Measurements from ENCODE around the gene AGA. TPM values are rescaled to one million over a fixed set of nuclear protein-coding genes. Genes with fewer than 3 reads are reported as not detected.

Gene AGA
- total and polyA plus RNA-seq, 10 of the 15 experiments (the other 5 are each of a cell fraction or from before 2014, with no cell fraction given), result 17.1 to 37.6 (median 24.5) TPM

- in situ Hi-C loops (cut with MboI), result no loop called here
- ATAC-seq (no peak), FAIRE-seq (no peak), DNase-seq (ENCODE audit: low read depth, low spot score) (no peak)
- H3K9ac ChIP-seq (ENCODE audit: control insufficient read depth, insufficient read depth, low read length), result no peak overlapping the region
- SMC1A ChIA-PET (ENCODE audit: uncharacterized antibody, unreplicated experiment), result no interaction called here
- H3K4me3 ChIP-seq, result no peak overlapping the region
- no peak overlapping the region for H3K4me2 ChIP-seq (ENCODE audit: control insufficient read depth, insufficient read depth)
- no TSS peak for BruUV-seq (replicated peaks)
- H3K79me2 ChIP-seq (ENCODE audit: control insufficient read depth, insufficient read depth, low read length), result no peaks in the 10 kb centered on the region
- no peak overlapping the region for H2AFZ ChIP-seq (ENCODE audit: control insufficient read depth, low read depth, low read length)
- H3K27ac ChIP-seq (ENCODE audit: control insufficient read depth, insufficient read depth), result no peak overlapping the region
- H3K27me3 ChIP-seq (replicated peaks in 1 of 2; ENCODE audit: control insufficient read depth in 2 of 2, insufficient read depth in 2 of 2, low read length in 1 of 2), result no peaks in the 10 kb centered on the region; a peak in 1 of 4 replicates
- 53% methylated on average over 6 of the region's 6 CpGs for WGBS (ENCODE audit: insufficient coverage, insufficient replicate concordance, low lambda C conversion rate, missing lambda C conversion rate)
- CTCF ChIA-PET, result interaction anchor here (1.1 kb wide), 1 partner anchor 53 kb away, joined by 3 read pairs; no protein-coding TSS in a partner anchor
- POLR2A ChIA-PET, result no interaction called here
- H3K4me1 ChIP-seq (ENCODE audit: control insufficient read depth, insufficient read depth, low read length), result no peaks in the 10 kb centered on the region
- no peaks in the 10 kb centered on the region for H3K36me3 ChIP-seq (ENCODE audit: control insufficient read depth in 2 of 2, insufficient read depth in 2 of 2, low read length in 1 of 2)
- no peaks in the 10 kb centered on the region for H3K9me3 ChIP-seq (replicated peaks; ENCODE audit: control insufficient read depth, insufficient read depth, low read length)
- no peaks in the 10 kb centered on the region; the same call in 1 of the 2 replicates for H4K20me1 ChIP-seq (ENCODE audit: control insufficient read depth, insufficient read depth)
- RAD21 ChIA-PET (ENCODE audit: unreplicated experiment), result no interaction called here
- intact Hi-C loops (cut with micrococcal nuclease; ENCODE audit: unreplicated experiment), result no loop called here
- no peak for TF ChIP-seq EGR1 (IDR thresholded peaks at IDR 0.05; ENCODE audit: borderline replicate concordance in 1 of 2, low read depth in 2 of 2, low read length in 2 of 2)
- no peak for TF ChIP-seq SMARCA5 (IDR thresholded peaks at IDR 0.05)
- TF ChIP-seq BCL11A (IDR thresholded peaks at IDR 0.05; ENCODE audit: low read depth, low read length), result no peak
- no peak for TF ChIP-seq NFIC (IDR thresholded peaks at IDR 0.05; ENCODE audit: low read depth, low read length)
- TF ChIP-seq, protein P1, sequence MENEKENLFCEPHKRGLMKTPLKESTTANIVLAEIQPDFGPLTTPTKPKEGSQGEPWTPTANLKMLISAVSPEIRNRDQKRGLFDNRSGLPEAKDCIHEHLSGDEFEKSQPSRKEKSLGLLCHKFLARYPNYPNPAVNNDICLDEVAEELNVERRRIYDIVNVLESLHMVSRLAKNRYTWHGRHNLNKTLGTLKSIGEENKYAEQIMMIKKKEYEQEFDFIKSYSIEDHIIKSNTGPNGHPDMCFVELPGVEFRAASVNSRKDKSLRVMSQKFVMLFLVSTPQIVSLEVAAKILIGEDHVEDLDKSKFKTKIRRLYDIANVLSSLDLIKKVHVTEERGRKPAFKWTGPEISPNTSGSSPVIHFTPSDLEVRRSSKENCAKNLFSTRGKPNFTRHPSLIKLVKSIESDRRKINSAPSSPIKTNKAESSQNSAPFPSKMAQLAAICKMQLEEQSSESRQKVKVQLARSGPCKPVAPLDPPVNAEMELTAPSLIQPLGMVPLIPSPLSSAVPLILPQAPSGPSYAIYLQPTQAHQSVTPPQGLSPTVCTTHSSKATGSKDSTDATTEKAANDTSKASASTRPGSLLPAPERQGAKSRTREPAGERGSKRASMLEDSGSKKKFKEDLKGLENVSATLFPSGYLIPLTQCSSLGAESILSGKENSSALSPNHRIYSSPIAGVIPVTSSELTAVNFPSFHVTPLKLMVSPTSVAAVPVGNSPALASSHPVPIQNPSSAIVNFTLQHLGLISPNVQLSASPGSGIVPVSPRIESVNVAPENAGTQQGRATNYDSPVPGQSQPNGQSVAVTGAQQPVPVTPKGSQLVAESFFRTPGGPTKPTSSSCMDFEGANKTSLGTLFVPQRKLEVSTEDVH (IDR thresholded peaks at IDR 0.05; ENCODE audit: low read depth, partially characterized antibody), result no peak
- no peak for TF ChIP-seq MYC (IDR thresholded peaks at IDR 0.05; ENCODE audit: insufficient read depth, insufficient read length, insufficient replicate concordance, low read length, severe bottlenecking)
- TF ChIP-seq ESRRA (IDR thresholded peaks at IDR 0.05; ENCODE audit: low read length), result no peak
- no peak for TF ChIP-seq ZNF217 (IDR thresholded peaks at IDR 0.05)
- TF ChIP-seq, protein P2, sequence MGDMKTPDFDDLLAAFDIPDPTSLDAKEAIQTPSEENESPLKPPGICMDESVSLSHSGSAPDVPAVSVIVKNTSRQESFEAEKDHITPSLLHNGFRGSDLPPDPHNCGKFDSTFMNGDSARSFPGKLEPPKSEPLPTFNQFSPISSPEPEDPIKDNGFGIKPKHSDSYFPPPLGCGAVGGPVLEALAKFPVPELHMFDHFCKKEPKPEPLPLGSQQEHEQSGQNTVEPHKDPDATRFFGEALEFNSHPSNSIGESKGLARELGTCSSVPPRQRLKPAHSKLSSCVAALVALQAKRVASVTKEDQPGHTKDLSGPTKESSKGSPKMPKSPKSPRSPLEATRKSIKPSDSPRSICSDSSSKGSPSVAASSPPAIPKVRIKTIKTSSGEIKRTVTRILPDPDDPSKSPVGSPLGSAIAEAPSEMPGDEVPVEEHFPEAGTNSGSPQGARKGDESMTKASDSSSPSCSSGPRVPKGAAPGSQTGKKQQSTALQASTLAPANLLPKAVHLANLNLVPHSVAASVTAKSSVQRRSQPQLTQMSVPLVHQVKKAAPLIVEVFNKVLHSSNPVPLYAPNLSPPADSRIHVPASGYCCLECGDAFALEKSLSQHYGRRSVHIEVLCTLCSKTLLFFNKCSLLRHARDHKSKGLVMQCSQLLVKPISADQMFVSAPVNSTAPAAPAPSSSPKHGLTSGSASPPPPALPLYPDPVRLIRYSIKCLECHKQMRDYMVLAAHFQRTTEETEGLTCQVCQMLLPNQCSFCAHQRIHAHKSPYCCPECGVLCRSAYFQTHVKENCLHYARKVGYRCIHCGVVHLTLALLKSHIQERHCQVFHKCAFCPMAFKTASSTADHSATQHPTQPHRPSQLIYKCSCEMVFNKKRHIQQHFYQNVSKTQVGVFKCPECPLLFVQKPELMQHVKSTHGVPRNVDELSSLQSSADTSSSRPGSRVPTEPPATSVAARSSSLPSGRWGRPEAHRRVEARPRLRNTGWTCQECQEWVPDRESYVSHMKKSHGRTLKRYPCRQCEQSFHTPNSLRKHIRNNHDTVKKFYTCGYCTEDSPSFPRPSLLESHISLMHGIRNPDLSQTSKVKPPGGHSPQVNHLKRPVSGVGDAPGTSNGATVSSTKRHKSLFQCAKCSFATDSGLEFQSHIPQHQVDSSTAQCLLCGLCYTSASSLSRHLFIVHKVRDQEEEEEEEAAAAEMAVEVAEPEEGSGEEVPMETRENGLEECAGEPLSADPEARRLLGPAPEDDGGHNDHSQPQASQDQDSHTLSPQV (IDR thresholded peaks at IDR 0.05), result no peak
- TF ChIP-seq NR2C1 (IDR thresholded peaks at IDR 0.05), result no peak
- no peak for TF ChIP-seq CEBPB (IDR thresholded peaks at IDR 0.05; ENCODE audit: borderline replicate concordance in 1 of 2, low read depth in 2 of 2, low read length in 2 of 2)
- no peak for TF ChIP-seq STAT3 (IDR thresholded peaks at IDR 0.05; ENCODE audit: low read depth, low read length)
- no peak for TF ChIP-seq KAT2A (conservative IDR thresholded peaks at IDR 0.05; ENCODE audit: control insufficient read depth, low read depth, low read length)
- no peak for TF ChIP-seq ATF7 (IDR thresholded peaks at IDR 0.05; ENCODE audit: low read depth)
- TF ChIP-seq RELA (IDR thresholded peaks at IDR 0.05; ENCODE audit: borderline replicate concordance, partially characterized antibody), result no peak
- no peak for TF ChIP-seq EED (IDR thresholded peaks at IDR 0.05; ENCODE audit: low read depth)
- TF ChIP-seq, protein P3, sequence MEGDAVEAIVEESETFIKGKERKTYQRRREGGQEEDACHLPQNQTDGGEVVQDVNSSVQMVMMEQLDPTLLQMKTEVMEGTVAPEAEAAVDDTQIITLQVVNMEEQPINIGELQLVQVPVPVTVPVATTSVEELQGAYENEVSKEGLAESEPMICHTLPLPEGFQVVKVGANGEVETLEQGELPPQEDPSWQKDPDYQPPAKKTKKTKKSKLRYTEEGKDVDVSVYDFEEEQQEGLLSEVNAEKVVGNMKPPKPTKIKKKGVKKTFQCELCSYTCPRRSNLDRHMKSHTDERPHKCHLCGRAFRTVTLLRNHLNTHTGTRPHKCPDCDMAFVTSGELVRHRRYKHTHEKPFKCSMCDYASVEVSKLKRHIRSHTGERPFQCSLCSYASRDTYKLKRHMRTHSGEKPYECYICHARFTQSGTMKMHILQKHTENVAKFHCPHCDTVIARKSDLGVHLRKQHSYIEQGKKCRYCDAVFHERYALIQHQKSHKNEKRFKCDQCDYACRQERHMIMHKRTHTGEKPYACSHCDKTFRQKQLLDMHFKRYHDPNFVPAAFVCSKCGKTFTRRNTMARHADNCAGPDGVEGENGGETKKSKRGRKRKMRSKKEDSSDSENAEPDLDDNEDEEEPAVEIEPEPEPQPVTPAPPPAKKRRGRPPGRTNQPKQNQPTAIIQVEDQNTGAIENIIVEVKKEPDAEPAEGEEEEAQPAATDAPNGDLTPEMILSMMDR (IDR thresholded peaks at IDR 0.05 in 2 of 3, conservative IDR thresholded peaks at IDR 0.05 in 1 of 3; ENCODE audit: control insufficient read depth in 2 of 3, extremely low read depth in 1 of 3, insufficient read depth in 1 of 3, low read depth in 3 of 3, low read length in 3 of 3), result no peak
Measured at GRCh38 chr4:177391953-177392352, 50.3 kb downstream of the AGA start.
